Endothelial cell of umbilical vein (primary cell): ENCODE data around the gene DAP3. TPM values are rescaled to one million over a fixed set of nuclear protein-coding genes. Genes with fewer than 3 reads are reported as not detected.
A peak's percentile ranks its signal among the peaks of the same experiment; 100 is the strongest.
"Not testable (repeated sequence)": the region's sequence is repeated elsewhere in the genome, so short reads cannot be mapped to it uniquely, and the experiment has no call there.

Experiments used
- Bru-seq: library from RNA; stranded (reverse); fragments of 400-500 nt; gene quantifications from one replicate; lab custom pipeline; 2021; lab: Mats Ljungman, UMichigan
- BruChase-seq, 2 experiments: library from RNA; stranded (reverse); fragments of 400-500 nt; gene quantifications; one replicate each; lab custom pipeline; 2021; lab: Mats Ljungman, UMichigan
- BruUV-seq: library from RNA; stranded (reverse); fragments of 400-500 nt; replicated peaks from 2 replicates; lab custom pipeline; 2021; lab: Mats Ljungman, UMichigan
- CTCF ChIA-PET: fragments of 300-600, 350-600 bp; sonication (Branson Sonifier 250); formaldehyde crosslinking; loops from one replicate; lab custom pipeline; 2021; ENCODE audit warnings: antibody characterized with exemption, inconsistent platforms; lab: Charles Lee
- POLR2A ChIA-PET: fragments of 300-600, 350-600 bp; sonication (Branson Sonifier 250); formaldehyde crosslinking; loops from one replicate; lab custom pipeline; 2021; ENCODE audit warnings: antibody characterized with exemption, inconsistent platforms; lab: Charles Lee
- DNase-seq: peaks from one replicate; pipeline ENCODE4 v3.0.0-alpha.2; 2011; ENCODE audit warnings: low read depth, low spot score
- FAIRE-seq: peaks from 2 replicates; lab custom pipeline; 2011; peaks lifted over from hg19 to GRCh38; lab: Jason Lieb, UNC
- H2AFZ ChIP-seq: 2 replicates; pipeline ENCODE4 v1.6.0; 2012; ENCODE audit warnings: low read depth, low read length, control low read depth, inconsistent platforms
- H3K27ac ChIP-seq: 2 replicates; pipeline ENCODE4 v1.5.1; 2011; ENCODE audit warnings: low read depth, mild to moderate bottlenecking, control low read depth, low read length, moderate library complexity; ENCODE audit not compliant: insufficient read depth
- H3K27me3 ChIP-seq, 2 experiments: 2 replicates each; pipeline versions ENCODE4 v1.6.0 to v1.6.1; 2011; ENCODE audit warnings: low read length in 2 of 2, mixed read lengths in 1 of 2; ENCODE audit not compliant: control insufficient read depth in 2 of 2, insufficient read depth in 2 of 2
- H3K36me3 ChIP-seq, 2 experiments: 2 replicates in 1 of 2; 3 replicates in 1 of 2; pipeline ENCODE4 v1.5.1; 2011; ENCODE audit warnings: low read length in 2 of 2, mild to moderate bottlenecking in 1 of 2, moderate library complexity in 1 of 2; ENCODE audit not compliant: control insufficient read depth in 2 of 2, insufficient read depth in 2 of 2; ENCODE audit errors: extremely low read depth in 1 of 2
- H3K4me1 ChIP-seq: 3 replicates; pipeline ENCODE4 v1.5.1; 2011; ENCODE audit warnings: mild to moderate bottlenecking, low read length; ENCODE audit not compliant: control insufficient read depth, insufficient read depth; ENCODE audit errors: extremely low read depth
- H3K4me2 ChIP-seq: 2 replicates; pipeline ENCODE4 v1.6.1; 2011; ENCODE audit warnings: low read length, control low read depth, mixed read lengths; ENCODE audit not compliant: insufficient read depth
- H3K4me3 ChIP-seq, 3 experiments: fragments of 200-600 bp in 1 of 3; sonication (generic), shearing (Covaris generic) in 1 of 3; replicated peaks in 1 of 3; 2 replicates each; pipeline ENCODE4 v1.5.1; 2011 to 2016; ENCODE audit warnings: control low read depth in 3 of 3, low read length in 3 of 3, mild to moderate bottlenecking in 2 of 3, inconsistent platforms in 1 of 3, low read depth in 1 of 3, moderate library complexity in 1 of 3; ENCODE audit not compliant: insufficient read depth in 1 of 3
- H3K79me2 ChIP-seq: 2 replicates; pipeline ENCODE4 v1.6.0; 2012; ENCODE audit warnings: low read length, inconsistent platforms; ENCODE audit not compliant: control insufficient read depth, insufficient read depth
- H3K9ac ChIP-seq: replicated peaks from 2 replicates; pipeline ENCODE3; 2011; ENCODE audit warnings: low read length, control low read depth; ENCODE audit not compliant: insufficient read depth; ENCODE audit errors: extremely low read depth
- H3K9me1 ChIP-seq: replicated peaks from 3 replicates; pipeline ENCODE4 v1.6.0; 2011; ENCODE audit warnings: mild to moderate bottlenecking, low read length; ENCODE audit not compliant: control insufficient read depth, insufficient read depth; ENCODE audit errors: extremely low read depth
- H3K9me3 ChIP-seq: replicated peaks from 2 replicates; pipeline ENCODE4 v1.5.1; 2012; ENCODE audit warnings: low read length, inconsistent platforms; ENCODE audit not compliant: control insufficient read depth, insufficient read depth
- H4K20me1 ChIP-seq: replicated peaks from 2 replicates; pipeline ENCODE3; 2011; ENCODE audit warnings: mild to moderate bottlenecking, low read length; ENCODE audit not compliant: control insufficient read depth, insufficient read depth; ENCODE audit errors: extremely low read depth
- EZH2 ChIP-seq: IDR thresholded peaks from 2 replicates; pipeline ENCODE4 v1.6.1; 2012; ENCODE audit warnings: borderline replicate concordance, low read depth, mild to moderate bottlenecking, moderate library complexity, low read length, inconsistent platforms; ENCODE audit not compliant: severe bottlenecking
- FOS ChIP-seq: IDR thresholded peaks from 2 replicates; pipeline ENCODE4 v1.6.1; 2011; ENCODE audit warnings: mild to moderate bottlenecking, low read length, moderate library complexity, borderline replicate concordance; ENCODE audit not compliant: insufficient read depth
- GATA2 ChIP-seq: IDR thresholded peaks from 2 replicates; pipeline ENCODE4 v1.7.0; 2011; ENCODE audit warnings: low read depth, mild to moderate bottlenecking, moderate library complexity, mixed read lengths, low read length; ENCODE audit not compliant: insufficient read length, insufficient read depth
- JUN ChIP-seq: IDR thresholded peaks from 2 replicates; pipeline ENCODE4 v1.6.1; 2011; ENCODE audit warnings: borderline replicate concordance, low read depth; ENCODE audit not compliant: insufficient read length, insufficient read depth
- MYC ChIP-seq: IDR thresholded peaks from one replicate; pipeline ENCODE4 v1.6.1; 2011; ENCODE audit warnings: mild to moderate bottlenecking, low read depth, low read length
- POLR2A ChIP-seq: IDR thresholded peaks from 2 replicates; pipeline ENCODE4 v1.6.1; 2012; ENCODE audit warnings: low read depth, mild to moderate bottlenecking, control low read depth, low read length
- POLR2AphosphoS5 ChIP-seq: IDR thresholded peaks from 2 replicates; pipeline ENCODE4 v1.6.1; 2012; ENCODE audit warnings: low read depth, mild to moderate bottlenecking, control low read depth, low read length, moderate library complexity; ENCODE audit not compliant: insufficient read depth
- dilution Hi-C: fragments of 300-500 bp; cut with MboI; formaldehyde crosslinking; loops from one replicate; pipeline ENCODE4 v1.15.0; 2019; ENCODE audit warnings: low sequenced_read_pairs; ENCODE audit not compliant: extremely low pct_ligation_motif_present
- intact Hi-C: fragments of 100-400 bp; cut with micrococcal nuclease; formaldehyde crosslinking; loops from one replicate; pipeline ENCODE4 v1.10.0; 2022
- long read RNA-seq: library from polyadenylated mRNA; stranded (forward); transcript quantifications from one replicate; pipeline ENCODE4 v2.0.0, GENCODE V29; 2021
- polyA minus RNA-seq, 3 experiments: library from RNA; depleted of rRNA, polyadenylated mRNA; stranded (reverse); fragments of >200 nt; gene quantifications; 1 replicate in 1 of 3; 2 replicates in 2 of 3; pipeline ENCODE4 v1.2.3, GENCODE V29; 2011
- polyA plus RNA-seq, 4 experiments: library from polyadenylated mRNA; depleted of rRNA in 3 of 4; stranded (reverse) in 3 of 4; unstranded in 1 of 4; fragments of >200 nt; gene quantifications; 2 replicates each; pipeline versions ENCODE4 v1.2.1 to v1.2.3, GENCODE V29; 2011 to 2012; ENCODE audit warnings: missing spikeins in 1 of 4
- total RNA-seq: library from RNA; stranded (reverse); gene quantifications from 2 replicates; pipeline ENCODE4 v1.2.3, GENCODE V29; 2021
- TF ChIP-seq, protein P1 (sequence below): IDR thresholded peaks from 2 replicates; pipeline ENCODE4 v1.6.1; 2011; ENCODE audit not compliant: insufficient read depth, insufficient read length
- TF ChIP-seq, protein P2 (sequence below), 2 donors: IDR thresholded peaks; 1 replicate in 1 of 2; 2 replicates in 1 of 2; pipeline ENCODE4 v1.5.1; 2011; ENCODE audit warnings: low read length in 2 of 2, mild to moderate bottlenecking in 2 of 2, moderate library complexity in 2 of 2, control low read depth in 1 of 2, inconsistent platforms in 1 of 2, low read depth in 1 of 2; ENCODE audit not compliant: insufficient read depth in 1 of 2; ENCODE audit errors: extremely low read depth in 1 of 2

Gene DAP3
- total RNA-seq: 98.9 and 104 TPM in 2 replicates
- 86.5 and 88.9 TPM in 2 replicates for polyA plus RNA-seq
- polyA plus RNA-seq (2011; cell fraction: cytosol; rRNA removed): 122 and 127 TPM in 2 replicates
- 179 and 188 TPM in 2 replicates for polyA plus RNA-seq (2011; cell fraction: nucleus; rRNA removed)
- 90.0 and 122 TPM in 2 replicates for polyA plus RNA-seq (2012)
- polyA minus RNA-seq: 140 and 144 TPM in 2 replicates
- 84.5 TPM for polyA minus RNA-seq (2011; cell fraction: cytosol; rRNA and poly(A)+ RNA removed)
- polyA minus RNA-seq (2011; cell fraction: nucleus; rRNA and poly(A)+ RNA removed): 79.6 and 112 TPM in 2 replicates
- Bru-seq, nascent RNA: percentile 74 among the genes with signal in this experiment
- BruChase-seq, experiment 1, labeled RNA remaining after a 6-hour chase: percentile 80 among the genes with signal in this experiment
- BruChase-seq, experiment 2, labeled RNA remaining after a 2-hour chase: percentile 81 among the genes with signal in this experiment
- long read RNA-seq, transcript DAP3-201 (13 exons, 1,649 nt): minor isoform, 19 of 129 reads
- long read RNA-seq, transcript DAP3-225 (12 exons, 1,894 nt): minor isoform, 5 of 129 reads
- long read RNA-seq, transcript DAP3-202 (13 exons, 2,089 nt): major isoform, 62 of 129 reads
- long read RNA-seq, transcript DAP3-203 (12 exons, 1,470 nt): minor isoform, 7 of 129 reads
- long read RNA-seq, partial matches to known transcripts: 8 of 129 reads
- long read RNA-seq, other reads (novel, unspliced or antisense): 28 of 129 reads

DNA sequence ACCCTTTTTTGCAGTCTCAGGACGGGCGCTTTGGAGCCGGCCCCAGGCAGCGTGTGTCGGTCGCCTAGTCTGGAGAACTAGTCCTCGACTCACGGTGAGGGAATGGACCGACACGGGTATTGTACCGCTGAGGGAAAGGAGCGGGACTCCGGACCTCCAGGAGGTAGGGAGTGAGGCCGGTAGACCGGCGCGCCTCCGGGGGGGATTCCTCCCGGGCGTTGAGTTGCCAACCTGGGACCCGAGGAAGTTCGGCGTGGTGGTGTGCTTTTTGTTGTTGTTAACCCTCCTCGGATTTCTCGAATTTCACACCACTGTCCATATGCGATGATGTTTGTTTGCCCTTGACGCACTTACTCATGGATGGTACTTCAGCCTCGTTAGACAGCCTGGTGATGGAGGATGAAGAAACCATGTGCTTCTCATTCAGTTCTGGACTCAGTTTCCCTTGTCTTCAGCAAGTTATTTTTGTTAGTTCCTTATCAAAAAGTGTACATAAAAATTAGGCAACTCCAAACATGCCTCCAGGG is at the start of gene DAP3:
DAP3 (plus strand) TSS at position 11 of the 527 bp plus-strand sequence. CDS start 20,689 bp downstream, outside the sequence.
- H3K9me3 ChIP-seq, H3K9me1 ChIP-seq, CTCF ChIA-PET, H3K36me3 ChIP-seq, dilution Hi-C loops, DNase-seq, H4K20me1 ChIP-seq, POLR2A ChIA-PET, H3K27me3 ChIP-seq: not testable (repeated sequence)
- TF ChIP-seq POLR2AphosphoS5 (peak; percentile 46), POLR2A (peak; percentile 24)
- intact Hi-C loops: loop anchor here (5.0 to 10.0 kb wide), 2 partner anchors 38 to 166 kb away; partner anchors contain the start of genes GON4L and SYT11
- peak within 1 kb of the TSS; percentile 49 to 92 (median 92) for H3K4me3 ChIP-seq
- peak within 1 kb of the TSS; percentile 84 for H3K4me2 ChIP-seq
- H2AFZ ChIP-seq: peak within 1 kb of the TSS; percentile 88
- H3K4me1 ChIP-seq: peaks cover 15% of the 10 kb centered on the region
- H3K79me2 ChIP-seq: peaks cover 85% of the 10 kb centered on the region
- TSS peak; percentile 70 for BruUV-seq
- FAIRE-seq: peak; percentile 80
- H3K9ac ChIP-seq: peak within 1 kb of the TSS; percentile 95
- H3K27ac ChIP-seq: peak within 1 kb of the TSS; percentile 84

DNA sequence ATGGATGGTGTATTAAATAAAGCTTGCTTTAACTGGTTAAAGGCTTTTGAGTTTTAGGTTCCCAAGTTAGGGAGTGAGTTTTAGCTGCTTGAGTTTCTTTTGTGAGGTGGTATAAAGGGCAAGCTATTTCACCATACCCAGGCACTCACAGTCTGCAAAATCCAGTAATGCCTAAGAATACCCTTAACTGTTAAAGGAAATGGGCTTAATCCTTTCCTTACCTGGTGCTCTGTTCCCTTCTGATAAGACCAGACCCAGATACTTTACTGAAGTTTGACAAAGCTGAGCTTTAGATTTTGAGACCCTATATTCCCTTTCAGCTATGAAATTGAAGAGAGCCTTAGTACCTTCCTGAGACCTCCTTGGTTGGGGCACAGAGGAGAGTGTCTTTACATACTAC is 48.5 kb upstream of the DAP3 start:
- no peaks in the 10 kb centered on the region for H4K20me1 ChIP-seq
- dilution Hi-C loops (no loop called here), intact Hi-C loops (no loop called here)
- DNase-seq (no peak), FAIRE-seq (no peak)
- peaks cover 4% of the 10 kb centered on the region for H3K9me3 ChIP-seq
- ChIA-PET POLR2A (no interaction called here), CTCF (interaction anchor here (1.5 kb wide), 1 partner anchor 11 kb away, joined by 3 read pairs; no protein-coding TSS in a partner anchor)
- H2AFZ ChIP-seq: no peak overlapping the region
- no TSS peak for BruUV-seq
- H3K4me2 ChIP-seq: no peak overlapping the region
- H3K36me3 ChIP-seq: no peaks in the 10 kb centered on the region
- no peaks in the 10 kb centered on the region for H3K27me3 ChIP-seq
- no peak overlapping the region for H3K4me3 ChIP-seq
- no peaks in the 10 kb centered on the region for H3K4me1 ChIP-seq
- no peak overlapping the region for H3K9ac ChIP-seq
- no peaks in the 10 kb centered on the region for H3K79me2 ChIP-seq
- H3K9me1 ChIP-seq: no peaks in the 10 kb centered on the region
- no peak for TF ChIP-seq GATA2
- TF ChIP-seq, protein P1, sequence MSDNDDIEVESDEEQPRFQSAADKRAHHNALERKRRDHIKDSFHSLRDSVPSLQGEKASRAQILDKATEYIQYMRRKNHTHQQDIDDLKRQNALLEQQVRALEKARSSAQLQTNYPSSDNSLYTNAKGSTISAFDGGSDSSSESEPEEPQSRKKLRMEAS: no peak
- no peak for TF ChIP-seq POLR2AphosphoS5
- TF ChIP-seq MYC: no peak
- no peak for TF ChIP-seq EZH2
- no peak for TF ChIP-seq POLR2A
- TF ChIP-seq, protein P2, sequence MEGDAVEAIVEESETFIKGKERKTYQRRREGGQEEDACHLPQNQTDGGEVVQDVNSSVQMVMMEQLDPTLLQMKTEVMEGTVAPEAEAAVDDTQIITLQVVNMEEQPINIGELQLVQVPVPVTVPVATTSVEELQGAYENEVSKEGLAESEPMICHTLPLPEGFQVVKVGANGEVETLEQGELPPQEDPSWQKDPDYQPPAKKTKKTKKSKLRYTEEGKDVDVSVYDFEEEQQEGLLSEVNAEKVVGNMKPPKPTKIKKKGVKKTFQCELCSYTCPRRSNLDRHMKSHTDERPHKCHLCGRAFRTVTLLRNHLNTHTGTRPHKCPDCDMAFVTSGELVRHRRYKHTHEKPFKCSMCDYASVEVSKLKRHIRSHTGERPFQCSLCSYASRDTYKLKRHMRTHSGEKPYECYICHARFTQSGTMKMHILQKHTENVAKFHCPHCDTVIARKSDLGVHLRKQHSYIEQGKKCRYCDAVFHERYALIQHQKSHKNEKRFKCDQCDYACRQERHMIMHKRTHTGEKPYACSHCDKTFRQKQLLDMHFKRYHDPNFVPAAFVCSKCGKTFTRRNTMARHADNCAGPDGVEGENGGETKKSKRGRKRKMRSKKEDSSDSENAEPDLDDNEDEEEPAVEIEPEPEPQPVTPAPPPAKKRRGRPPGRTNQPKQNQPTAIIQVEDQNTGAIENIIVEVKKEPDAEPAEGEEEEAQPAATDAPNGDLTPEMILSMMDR (IDR thresholded peaks at IDR 0.05; ENCODE audit: extremely low read depth in 1 of 2, insufficient read depth in 1 of 2, low read depth in 1 of 2, low read length in 2 of 2): no peak
- TF ChIP-seq FOS: no peak
- no peak for TF ChIP-seq JUN
- H3K27ac ChIP-seq: no peak overlapping the region
